Esophagus (tissue), 2 donors: ENCODE results near the gene VMO1. TPM values are rescaled to one million over a fixed set of nuclear protein-coding genes. Genes with fewer than 3 reads are reported as not detected.

Source experiments
- H3K27ac ChIP-seq, 2 donors: one replicate each; pipeline ENCODE4 v1.5.1; 2013; ENCODE audit warnings: low read depth in 2 of 2, mild to moderate bottlenecking in 2 of 2, inconsistent platforms in 1 of 2, low read length in 1 of 2, moderate library complexity in 1 of 2
- H3K27me3 ChIP-seq, 2 donors: one replicate each; pipeline ENCODE4 v1.6.1; 2013; ENCODE audit warnings: low read length in 2 of 2, control low read depth in 1 of 2, mild to moderate bottlenecking in 1 of 2; ENCODE audit not compliant: insufficient read depth in 2 of 2, control insufficient read depth in 1 of 2
- H3K36me3 ChIP-seq, 2 donors: one replicate each; pipeline ENCODE4 v1.6.1; 2013; ENCODE audit warnings: low read length in 1 of 2; ENCODE audit not compliant: control insufficient read depth in 2 of 2, insufficient read depth in 2 of 2
- H3K4me1 ChIP-seq, 2 donors: one replicate each; pipeline ENCODE4 v1.6.1; 2013; ENCODE audit warnings: low read length in 1 of 2; ENCODE audit not compliant: control insufficient read depth in 2 of 2, insufficient read depth in 2 of 2
- H3K4me3 ChIP-seq, 2 donors: one replicate each; pipeline ENCODE4 v1.5.1; 2013; ENCODE audit warnings: low read length in 2 of 2, mild to moderate bottlenecking in 2 of 2, low read depth in 1 of 2, moderate library complexity in 1 of 2
- H3K9me3 ChIP-seq, 2 donors: one replicate each; pipeline ENCODE4 v1.6.1; 2013; ENCODE audit warnings: mild to moderate bottlenecking in 2 of 2, low read depth in 1 of 2, low read length in 1 of 2, moderate library complexity in 1 of 2; ENCODE audit not compliant: control insufficient read depth in 2 of 2, insufficient read depth in 1 of 2
- WGBS, 2 donors: extraction: QIAGEN DNeasy Blood & Tissue Kit; methylation state at CpG; one replicate each; pipeline ENCODE4 v1.1.7; 2013; 5-methylcytosine and 5-hydroxymethylcytosine counted together
- polyA plus RNA-seq, 2 donors: library from polyadenylated mRNA; stranded (reverse); fragments of 200-250 nt; gene quantifications; one replicate each; pipeline ENCODE4 v1.2.3, GENCODE V29; 2013
- donor health status: healthy with polysubstance abuse.
- donor health status: Bipolar disorder and iron deficiency.

The VMO1 gene
- polyA plus RNA-seq, 2 donors, result 1.3 to 1.5 TPM

DNA sequence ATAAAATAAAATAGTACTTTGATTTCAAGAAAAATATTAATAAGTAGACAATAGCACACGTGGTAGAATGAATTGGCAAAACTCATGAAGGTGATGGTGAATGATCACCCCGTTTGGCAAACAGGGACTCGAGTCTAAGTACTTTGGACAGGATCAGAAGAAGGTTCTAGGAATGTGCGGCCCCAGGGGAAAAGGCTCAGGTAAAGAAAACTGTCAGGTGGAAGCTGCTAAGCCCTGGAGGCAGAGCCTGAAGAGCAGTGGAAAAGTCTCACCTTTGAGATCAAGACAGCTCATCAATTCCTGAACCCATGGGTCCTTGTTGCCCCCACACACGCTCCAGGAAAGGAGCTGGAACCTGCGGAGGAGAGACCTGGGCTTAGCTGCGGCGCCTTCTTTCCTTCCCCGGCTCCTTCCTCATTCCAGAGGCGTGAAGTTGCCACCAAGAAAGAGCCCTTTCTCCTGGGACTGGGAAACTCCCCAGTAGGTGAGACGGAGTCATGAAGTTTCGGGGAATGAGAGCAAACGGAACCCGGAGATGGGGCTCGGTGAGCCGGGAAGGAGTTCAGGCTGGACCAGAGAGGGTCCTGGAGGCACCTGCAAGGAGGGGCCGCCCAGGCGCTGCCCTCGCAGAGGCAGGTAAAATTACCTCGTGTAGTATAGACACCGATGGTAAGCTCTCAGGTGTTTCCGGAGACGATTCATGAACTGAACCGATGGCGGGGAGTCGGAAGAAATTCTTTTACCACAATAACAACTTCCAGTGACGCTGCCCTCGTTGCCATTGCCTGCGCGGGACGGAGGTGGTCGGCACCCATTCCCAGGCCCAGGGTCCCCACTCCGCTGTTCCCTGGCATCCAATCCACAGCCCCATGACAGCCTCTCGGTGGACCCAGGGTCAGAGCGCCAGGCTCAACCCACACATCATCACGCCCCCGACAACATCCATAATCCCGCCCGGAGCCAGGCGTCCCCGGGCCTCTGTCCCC lies 47.7 kb downstream of the VMO1 start:
- no peaks in the 10 kb centered on the region for H3K27me3 ChIP-seq
- 15 to 18% methylated on average over 41 of the region's 41 CpGs for WGBS, 2 donors
- H3K36me3 ChIP-seq, result no peaks in the 10 kb centered on the region
- peak overlapping the region; percentile 58 to 62 for H3K27ac ChIP-seq
- peaks cover 3 to 5% of the 10 kb centered on the region in 2 donors for H3K4me1 ChIP-seq
- H3K4me3 ChIP-seq, result peak overlapping the region; percentile 73 to 81
- no peaks in the 10 kb centered on the region for H3K9me3 ChIP-seq

DNA sequence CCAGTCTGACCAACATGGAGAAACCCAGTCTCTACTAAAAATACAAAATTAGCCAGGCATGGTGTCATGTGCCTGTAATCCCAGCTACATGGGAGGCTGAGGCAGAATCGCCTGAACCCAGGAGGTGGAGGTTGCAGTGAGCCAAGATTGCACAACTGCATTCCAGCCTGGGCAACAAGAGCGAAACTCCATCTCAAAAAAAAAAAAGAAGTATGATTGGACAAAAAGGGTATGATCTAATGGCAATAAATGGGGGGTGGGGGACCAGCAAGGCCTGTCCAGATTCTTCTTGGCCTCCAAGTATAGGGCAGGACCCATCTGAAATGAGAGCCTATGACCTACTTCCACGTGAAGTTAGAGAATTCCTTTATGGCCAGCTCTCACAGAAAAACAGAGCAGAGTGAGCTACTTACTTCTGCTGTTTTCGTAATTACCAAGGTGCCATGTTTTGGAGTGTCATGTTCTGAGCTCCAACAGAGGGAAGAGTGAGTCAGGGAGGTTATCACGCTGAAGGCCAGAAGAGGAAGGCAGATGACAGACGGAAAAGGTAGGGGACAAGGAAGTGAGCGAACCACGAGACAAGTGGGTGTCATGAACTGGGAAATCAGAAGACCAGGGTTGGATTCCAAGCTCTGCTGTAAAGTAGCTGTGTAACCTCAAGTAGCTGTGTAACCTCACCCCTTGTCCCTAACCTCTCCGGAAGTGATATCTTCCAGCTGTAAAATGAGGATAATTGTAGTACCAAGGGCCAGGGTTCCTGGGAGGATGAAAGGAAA lies 50.1 kb downstream of the VMO1 start:
- H3K9me3 ChIP-seq, result no peaks in the 10 kb centered on the region
- no peaks in the 10 kb centered on the region for H3K27me3 ChIP-seq
- WGBS, 2 donors, result 73 to 77% methylated on average over 9 of the region's 9 CpGs
- peaks cover 0 to 6% of the 10 kb centered on the region in 2 donors for H3K36me3 ChIP-seq
- no peak overlapping the region for H3K27ac ChIP-seq
- no peak overlapping the region for H3K4me3 ChIP-seq
- peaks cover 3 to 5% of the 10 kb centered on the region in 2 donors for H3K4me1 ChIP-seq

Other genes starting within 250 kb of the VMO1 start
- 10 to 100 TPM; 32.6 to 44.8 TPM for gene MYBBP1A, start 231.0 kb downstream of the VMO1 start, polyA plus RNA-seq
- 10 to 100 TPM; 49.5 to 72.3 TPM for gene GGT6, start 225.8 kb downstream of the VMO1 start, polyA plus RNA-seq
- gene SMTNL2, start 201.8 kb downstream of the VMO1 start, polyA plus RNA-seq, result 1 to 10 TPM in 1 of 2 donors, under 1 TPM in 1; 0.53 to 1.4 TPM
- gene ALOX15, start 144.7 kb downstream of the VMO1 start, polyA plus RNA-seq, result under 1 TPM; 0.04 to 0.22 TPM
- 10 to 100 TPM; 19.2 to 29.8 TPM for gene PELP1, start 82.2 kb downstream of the VMO1 start, polyA plus RNA-seq
- gene ARRB2, start 75.7 kb downstream of the VMO1 start, polyA plus RNA-seq, result 10 to 100 TPM; 10.6 TPM
- gene MED11, start 54.9 kb downstream of the VMO1 start, polyA plus RNA-seq, result 10 to 100 TPM; 29.8 to 31.1 TPM
- gene ZMYND15, start 46.5 kb downstream of the VMO1 start, polyA plus RNA-seq, result under 1 TPM; 0.82 to 0.96 TPM
- 10 to 100 TPM; 10.9 to 20.3 TPM for gene CXCL16, start 46.4 kb downstream of the VMO1 start, polyA plus RNA-seq
- gene TM4SF5, start 14.5 kb downstream of the VMO1 start, polyA plus RNA-seq, result under 1 TPM in 1 of 2 donors, not detected in 1; 0.07 TPM
- gene GLTPD2, start 2.6 kb upstream of the VMO1 start, polyA plus RNA-seq, result under 1 TPM in 1 of 2 donors, not detected in 1; 0.38 TPM
- gene PSMB6, start 9.8 kb upstream of the VMO1 start, polyA plus RNA-seq, result 100 to 1,000 TPM; 110 to 248 TPM
- 10 to 100 TPM; 66.9 to 67.4 TPM for gene PLD2, start 20.8 kb upstream of the VMO1 start, polyA plus RNA-seq
- gene MINK1, start 47.0 kb upstream of the VMO1 start, polyA plus RNA-seq, result 100 to 1,000 TPM in 1 of 2 donors, 10 to 100 TPM in 1; 86.1 to 161 TPM
- under 1 TPM; 0.58 to 0.71 TPM for gene C17orf107, start 113.2 kb upstream of the VMO1 start, polyA plus RNA-seq
- gene CHRNE, start 116.7 kb upstream of the VMO1 start, polyA plus RNA-seq, result under 1 TPM; 0.16 to 0.47 TPM
- under 1 TPM; 0.02 to 0.12 TPM for gene GP1BA, start 145.9 kb upstream of the VMO1 start, polyA plus RNA-seq
- gene SLC25A11, start 153.7 kb upstream of the VMO1 start, polyA plus RNA-seq, result 10 to 100 TPM; 18.3 to 43.4 TPM
- 100 to 1,000 TPM in 1 of 2 donors, 10 to 100 TPM in 1; 79.5 to 149 TPM for gene RNF167, start 153.9 kb upstream of the VMO1 start, polyA plus RNA-seq
- gene PFN1, start 162.2 kb upstream of the VMO1 start, polyA plus RNA-seq, result 100 to 1,000 TPM; 371 to 761 TPM
- 10 to 100 TPM in 1 of 2 donors, 1 to 10 TPM in 1; 1.7 to 10.8 TPM for gene ENO3, start 164.8 kb upstream of the VMO1 start, polyA plus RNA-seq
- 10 to 100 TPM; 48.9 to 56.4 TPM for gene SPAG7, start 181.5 kb upstream of the VMO1 start, polyA plus RNA-seq
- 10 to 100 TPM; 26.3 to 50.8 TPM for gene CAMTA2, start 201.3 kb upstream of the VMO1 start, polyA plus RNA-seq
- gene INCA1, start 211.2 kb upstream of the VMO1 start, polyA plus RNA-seq, result 1 to 10 TPM in 1 of 2 donors, under 1 TPM in 1; 0.67 to 1.2 TPM
- gene KIF1C, start 211.6 kb upstream of the VMO1 start, polyA plus RNA-seq, result 10 to 100 TPM; 64.7 to 71.6 TPM
- gene SLC52A1, start 249.1 kb upstream of the VMO1 start, polyA plus RNA-seq, result 1 to 10 TPM in 1 of 2 donors, under 1 TPM in 1; 0.92 to 3.1 TPM